Measurements from ENCODE around the gene KIF4A.
A peak's percentile ranks its signal among the peaks of the same experiment; 100 is the strongest.
"Not testable (repeated sequence)": the region's sequence is repeated elsewhere in the genome, so short reads cannot be mapped to it uniquely, and the experiment has no call there.

Gene KIF4A

GRCh38 chrX:70262952-70263567 lies 26.8 kb upstream of the KIF4A start:
- no peak overlapping the region for H3K4me3 ChIP-seq (ENCODE audit: control insufficient read depth, low read depth, low read length)
- TF ChIP-seq, protein P1, sequence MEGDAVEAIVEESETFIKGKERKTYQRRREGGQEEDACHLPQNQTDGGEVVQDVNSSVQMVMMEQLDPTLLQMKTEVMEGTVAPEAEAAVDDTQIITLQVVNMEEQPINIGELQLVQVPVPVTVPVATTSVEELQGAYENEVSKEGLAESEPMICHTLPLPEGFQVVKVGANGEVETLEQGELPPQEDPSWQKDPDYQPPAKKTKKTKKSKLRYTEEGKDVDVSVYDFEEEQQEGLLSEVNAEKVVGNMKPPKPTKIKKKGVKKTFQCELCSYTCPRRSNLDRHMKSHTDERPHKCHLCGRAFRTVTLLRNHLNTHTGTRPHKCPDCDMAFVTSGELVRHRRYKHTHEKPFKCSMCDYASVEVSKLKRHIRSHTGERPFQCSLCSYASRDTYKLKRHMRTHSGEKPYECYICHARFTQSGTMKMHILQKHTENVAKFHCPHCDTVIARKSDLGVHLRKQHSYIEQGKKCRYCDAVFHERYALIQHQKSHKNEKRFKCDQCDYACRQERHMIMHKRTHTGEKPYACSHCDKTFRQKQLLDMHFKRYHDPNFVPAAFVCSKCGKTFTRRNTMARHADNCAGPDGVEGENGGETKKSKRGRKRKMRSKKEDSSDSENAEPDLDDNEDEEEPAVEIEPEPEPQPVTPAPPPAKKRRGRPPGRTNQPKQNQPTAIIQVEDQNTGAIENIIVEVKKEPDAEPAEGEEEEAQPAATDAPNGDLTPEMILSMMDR (conservative IDR thresholded peaks at IDR 0.05; ENCODE audit: control insufficient read depth, insufficient read depth, low read depth, low read length), result peak; percentile 67
- peak; percentile 43 for DNase-seq (ENCODE audit: low read depth)

DNA sequence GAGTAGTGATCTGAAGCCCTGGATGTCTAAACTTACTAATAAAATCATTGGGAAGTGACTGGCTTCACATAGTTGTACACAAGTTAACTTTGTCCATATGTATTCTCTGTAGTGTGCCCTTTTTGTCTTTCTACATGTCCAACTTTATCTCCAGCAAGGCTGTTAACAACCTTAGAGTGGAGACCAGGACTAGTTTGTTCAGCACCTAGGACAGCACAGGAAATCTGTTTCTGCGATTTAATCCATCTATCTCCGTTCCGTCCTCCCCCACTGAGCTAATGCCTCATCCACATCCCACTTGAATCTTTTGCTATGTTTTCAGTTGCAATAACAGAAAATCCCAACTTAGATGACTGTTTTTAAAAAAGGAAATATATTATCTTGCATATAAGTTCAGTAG lies 25.1 kb upstream of the KIF4A start:
- H3K4me3 ChIP-seq (ENCODE audit: control insufficient read depth, low read depth, low read length), result no peak overlapping the region
- DNase-seq (ENCODE audit: low read depth), result peak; percentile 10
- TF ChIP-seq, protein P1 (conservative IDR thresholded peaks at IDR 0.05; ENCODE audit: control insufficient read depth, insufficient read depth, low read depth, low read length), result no peak

DNA sequence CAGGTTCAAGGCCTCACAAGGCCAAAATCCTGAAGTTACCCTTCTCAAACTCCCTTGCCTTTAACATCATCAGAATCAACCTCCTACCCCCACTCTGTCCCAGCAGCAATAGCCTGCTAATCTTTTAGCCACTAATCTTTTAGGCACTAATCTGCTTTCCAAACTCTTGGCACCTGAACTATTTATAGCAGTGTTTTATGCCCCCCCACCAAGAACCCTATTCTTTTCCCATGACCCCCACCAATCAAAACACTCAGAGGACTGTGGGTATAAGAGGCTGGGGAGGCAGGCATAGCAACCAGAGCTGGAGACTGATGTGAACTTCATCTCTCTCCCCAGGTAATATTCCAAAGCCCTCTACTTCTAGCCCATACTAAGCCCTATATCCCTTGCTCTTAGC lies 21.9 kb upstream of the KIF4A start, which contains the start of gene ARR3:
Gene ARR3, plus strand, starts transcription at position 301 of the 400 bp plus-strand sequence. CDS start 1,052 bp downstream, outside the sequence.
- no peak within 1 kb of the TSS for H3K4me3 ChIP-seq (ENCODE audit: control insufficient read depth, low read depth, low read length)
- TF ChIP-seq, protein P1 (conservative IDR thresholded peaks at IDR 0.05; ENCODE audit: control insufficient read depth, insufficient read depth, low read depth, low read length), result no peak
- no peak for DNase-seq (ENCODE audit: low read depth)

DNA sequence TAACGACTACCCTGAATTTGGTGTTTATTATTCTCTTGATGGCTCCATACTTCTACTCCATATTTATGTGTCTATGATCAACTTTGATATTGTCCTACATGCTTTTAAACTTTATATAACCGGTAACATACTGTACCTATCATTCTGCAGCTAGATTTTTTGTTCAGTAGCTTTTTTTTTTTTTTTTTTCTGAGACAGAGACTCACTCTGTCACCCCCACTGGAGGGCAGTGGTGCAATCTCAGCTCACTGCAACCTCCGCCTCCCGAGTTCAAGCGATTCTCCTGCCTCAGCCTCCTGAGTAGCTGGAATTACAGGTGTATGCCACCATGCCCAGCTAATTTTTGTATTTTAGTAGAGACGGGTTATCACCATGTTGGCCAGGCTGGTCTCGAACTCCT lies 15.9 kb upstream of the KIF4A start:
- DNase-seq (ENCODE audit: low read depth); H3K4me3 ChIP-seq (ENCODE audit: control insufficient read depth, low read depth, low read length): not testable (repeated sequence)

- DNase-seq (ENCODE audit: low read depth), result no peak
- H3K4me3 ChIP-seq (ENCODE audit: control insufficient read depth, low read depth, low read length), result no peak overlapping the region
- TF ChIP-seq, protein P1 (conservative IDR thresholded peaks at IDR 0.05; ENCODE audit: control insufficient read depth, insufficient read depth, low read depth, low read length), result no peak
Measured at GRCh38 chrX:70279081-70279480, 10.8 kb upstream of the KIF4A start.

GRCh38 chrX:70280573-70280972 lies 9.3 kb upstream of the KIF4A start:
- TF ChIP-seq, protein P1 (conservative IDR thresholded peaks at IDR 0.05; ENCODE audit: control insufficient read depth, insufficient read depth, low read depth, low read length), result no peak
- no peak for DNase-seq (ENCODE audit: low read depth)
- no peak overlapping the region for H3K4me3 ChIP-seq (ENCODE audit: control insufficient read depth, low read depth, low read length)

- no peak within 1 kb of the TSS for H3K4me3 ChIP-seq (ENCODE audit: control insufficient read depth, low read depth, low read length)
- TF ChIP-seq, protein P1 (conservative IDR thresholded peaks at IDR 0.05; ENCODE audit: control insufficient read depth, insufficient read depth, low read depth, low read length), result no peak
- DNase-seq (ENCODE audit: low read depth), result no peak
Measured at GRCh38 chrX:70281951-70282350, 8.0 kb upstream of the KIF4A start, which contains the start of gene RAB41. Gene RAB41 (plus strand): TSS chrX:70282172. CDS start chrX:70282218, 46 bp downstream.

Measured in fibroblast of mammary gland (primary cell).